H7 (cell line): ENCODE data around the gene GALNT18. TPM values are rescaled to one million over a fixed set of nuclear protein-coding genes. Genes with fewer than 3 reads are reported as not detected.

Experiments used
- DNase-seq: peaks from one replicate; pipeline ENCODE4 v3.0.0; 2012
- H3K27me3 ChIP-seq: 2 replicates; pipeline ENCODE4 v1.6.0; 2011; ENCODE audit warnings: mild to moderate bottlenecking, low read length; ENCODE audit not compliant: control insufficient read depth, insufficient read depth
- H3K36me3 ChIP-seq: replicated peaks from 2 replicates; pipeline ENCODE4 v1.5.1; 2011; ENCODE audit warnings: low read length; ENCODE audit not compliant: control insufficient read depth, insufficient read depth
- H3K4me3 ChIP-seq: 2 replicates; pipeline ENCODE4 v1.5.1; 2011; ENCODE audit warnings: low read depth, mild to moderate bottlenecking, control low read depth, low read length, moderate library complexity; ENCODE audit not compliant: insufficient read depth
- total RNA-seq: library from RNA; depleted of rRNA; stranded (reverse); fragments of >200 nt; shearing (Covaris generic); gene quantifications from 2 replicates; pipeline ENCODE4 v1.2.3, GENCODE V29; 2014

GALNT18 gene
- total RNA-seq, 1 experiment from 2014 or later = 1.9 TPM

- no peaks in the 10 kb centered on the region for H3K27me3 ChIP-seq
- no peak for DNase-seq
- H3K36me3 ChIP-seq = no peaks in the 10 kb centered on the region
- H3K4me3 ChIP-seq = no peak overlapping the region
Measured at GRCh38 chr11:11426226-11426952, 195.4 kb downstream of the GALNT18 start.

DNA sequence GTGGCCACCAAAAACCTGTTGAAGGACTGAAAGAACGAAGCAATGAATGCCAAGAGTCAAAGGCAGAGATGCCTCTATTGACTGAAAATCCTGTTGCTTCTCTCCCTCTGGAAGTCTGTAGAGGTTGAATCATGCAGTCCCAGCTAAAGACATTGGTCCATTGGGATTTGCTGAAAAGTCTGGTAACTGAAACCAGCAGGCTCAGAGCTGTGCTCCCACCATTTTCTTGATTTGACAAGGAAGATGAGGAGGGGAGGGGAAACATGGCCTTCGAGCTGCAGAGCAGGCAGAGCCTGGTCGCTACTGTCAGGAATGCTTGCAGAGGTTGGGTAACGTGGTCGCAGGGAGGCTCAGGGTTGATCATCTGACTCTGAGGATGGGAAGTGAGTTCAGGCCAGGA, 196.0 kb downstream of the GALNT18 start:
- Histone ChIP-seq H3K27me3 (no peaks in the 10 kb centered on the region), H3K36me3 (no peaks in the 10 kb centered on the region), H3K4me3 (no peak overlapping the region)
- DNase-seq = no peak

GRCh38 chr11:11424688-11425087, 197.1 kb downstream of the GALNT18 start:
- Histone ChIP-seq H3K4me3 (no peak overlapping the region), H3K36me3 (no peaks in the 10 kb centered on the region)
- no peak for DNase-seq

DNA sequence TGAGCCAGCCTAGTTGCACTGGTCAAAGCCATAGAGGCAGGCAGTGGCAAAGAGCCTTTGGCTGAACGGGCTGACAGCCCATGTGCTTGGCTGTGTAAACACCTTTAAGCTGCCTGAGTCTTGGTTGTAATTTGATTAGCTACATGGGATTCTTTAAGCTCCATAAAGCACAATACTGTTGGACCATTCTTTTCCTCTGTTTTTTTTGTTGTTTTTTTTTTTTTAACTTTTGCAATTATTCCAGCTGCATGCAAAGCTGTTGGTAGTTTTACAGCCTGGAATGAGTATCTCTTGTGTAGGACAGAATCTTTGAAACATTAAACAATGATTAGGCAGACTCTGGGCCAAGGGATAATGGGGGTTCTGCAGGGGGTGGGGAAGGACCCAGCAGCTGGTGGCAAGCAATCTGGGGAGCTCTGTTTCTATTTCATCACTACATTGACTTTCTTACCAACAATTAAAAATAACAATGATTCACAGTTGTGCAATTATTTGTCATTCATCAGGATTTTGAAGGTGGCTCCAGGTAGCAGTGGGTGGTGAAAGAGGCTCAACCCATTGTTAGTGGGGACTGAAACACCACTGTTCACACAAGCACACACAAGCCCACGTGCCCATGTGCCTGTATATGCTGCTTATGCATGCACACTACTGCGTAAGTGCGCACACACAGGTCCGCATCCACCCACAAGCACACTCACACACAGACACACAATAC, 199.2 kb downstream of the GALNT18 start:
- no peaks in the 10 kb centered on the region for H3K27me3 ChIP-seq
- no peak overlapping the region for H3K4me3 ChIP-seq
- DNase-seq = no peak
- H3K36me3 ChIP-seq = no peaks in the 10 kb centered on the region

More at GRCh38 chr11:11424688-11425087, 197.1 kb downstream of the GALNT18 start:
- no peaks in the 10 kb centered on the region for H3K27me3 ChIP-seq

GRCh38 chr11:11421509-11421908, 200.3 kb downstream of the GALNT18 start:
- peak; percentile 52 for DNase-seq
- Histone ChIP-seq H3K36me3 (no peaks in the 10 kb centered on the region), H3K4me3 (no peak overlapping the region), H3K27me3 (no peaks in the 10 kb centered on the region)

GRCh38 chr11:11420899-11421285, 200.9 kb downstream of the GALNT18 start:
- Histone ChIP-seq H3K27me3 (no peaks in the 10 kb centered on the region), H3K36me3 (no peaks in the 10 kb centered on the region), H3K4me3 (no peak overlapping the region)
- no peak for DNase-seq

DNA sequence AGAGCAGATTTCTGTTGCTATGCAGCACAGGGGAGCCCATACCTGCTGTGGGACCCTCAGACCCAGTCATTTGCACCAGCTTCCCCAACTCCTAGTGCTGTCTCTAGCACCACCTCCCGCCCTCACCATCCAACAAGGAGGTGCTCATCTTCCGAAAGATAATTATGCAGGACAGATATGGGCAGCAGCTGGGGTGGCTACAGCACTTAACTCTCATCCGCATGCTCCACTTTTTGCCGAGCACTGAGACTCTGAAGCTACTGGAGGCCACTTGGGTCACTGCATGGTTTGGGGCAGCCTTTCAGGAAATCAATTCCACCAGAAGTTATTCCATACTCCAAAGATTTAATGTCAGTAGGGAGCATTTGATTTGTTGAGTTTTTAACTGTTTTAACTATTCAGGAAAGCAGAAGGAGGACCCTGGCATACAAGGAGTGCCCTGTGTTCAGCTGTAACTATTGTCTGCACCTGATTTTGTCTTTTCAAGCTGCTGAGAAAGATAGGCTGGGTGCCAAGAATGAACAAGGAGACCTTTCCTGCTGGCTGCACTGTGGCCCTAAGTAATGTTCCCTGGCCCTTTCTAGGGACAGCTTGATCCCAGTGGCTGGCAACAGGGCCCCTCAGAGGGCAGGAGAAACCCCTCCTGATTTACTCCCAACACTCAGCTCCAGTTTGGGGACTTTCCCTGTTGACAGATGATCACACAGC, 201.5 kb downstream of the GALNT18 start:
- Histone ChIP-seq H3K36me3 (no peaks in the 10 kb centered on the region), H3K27me3 (no peaks in the 10 kb centered on the region), H3K4me3 (no peak overlapping the region)
- DNase-seq = no peak

DNA sequence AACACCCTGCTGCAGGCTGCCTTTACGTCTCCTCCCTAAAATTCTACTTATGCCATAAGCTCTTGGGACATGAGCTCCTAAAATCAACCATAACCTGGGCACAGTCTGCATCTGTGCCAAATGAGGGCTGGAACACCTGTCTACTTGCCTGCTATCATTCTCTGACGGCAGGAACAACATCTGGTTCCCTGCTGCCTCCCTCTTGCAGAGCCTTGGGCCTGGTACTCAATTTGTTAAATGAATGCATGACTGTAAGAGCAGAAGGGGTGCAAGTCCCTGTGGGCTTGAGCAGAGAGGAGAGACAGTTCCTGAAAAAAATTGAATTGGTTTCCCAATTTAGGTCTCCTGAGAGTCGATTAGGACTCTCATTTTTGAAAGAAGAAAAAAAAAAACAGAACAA, 202.1 kb downstream of the GALNT18 start:
- no peak for DNase-seq
- no peaks in the 10 kb centered on the region for H3K27me3 ChIP-seq
- no peaks in the 10 kb centered on the region for H3K36me3 ChIP-seq
- H3K4me3 ChIP-seq = no peak overlapping the region

- Histone ChIP-seq H3K27me3 (no peaks in the 10 kb centered on the region), H3K4me3 (no peak overlapping the region), H3K36me3 (no peaks in the 10 kb centered on the region)
- no peak for DNase-seq
Measured at GRCh38 chr11:11416917-11417316, 204.9 kb downstream of the GALNT18 start.

DNA sequence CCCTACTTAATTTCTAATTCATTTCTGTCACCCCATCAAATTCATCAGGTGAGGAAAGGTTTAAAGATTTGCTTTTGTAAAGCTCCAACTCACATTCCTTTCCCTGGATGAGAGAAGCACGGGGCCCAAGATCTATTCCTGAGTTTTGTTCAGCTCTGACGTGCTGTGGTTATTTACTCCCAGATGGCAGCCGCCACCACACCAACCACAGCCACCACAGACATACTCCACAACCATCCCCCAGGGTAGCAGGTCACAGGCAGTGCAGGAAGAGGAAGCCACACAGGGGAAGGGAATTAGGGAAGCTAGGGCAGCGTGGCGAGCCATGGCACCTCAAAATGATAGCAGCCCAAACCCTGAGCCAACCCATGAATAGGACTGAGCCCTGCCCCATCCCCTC, 205.3 kb downstream of the GALNT18 start:
- no peaks in the 10 kb centered on the region for H3K27me3 ChIP-seq
- no peaks in the 10 kb centered on the region for H3K36me3 ChIP-seq
- no peak overlapping the region for H3K4me3 ChIP-seq
- no peak for DNase-seq

GRCh38 chr11:11415901-11416300, 205.9 kb downstream of the GALNT18 start:
- no peaks in the 10 kb centered on the region for H3K27me3 ChIP-seq
- H3K4me3 ChIP-seq = no peak overlapping the region
- no peak for DNase-seq
- H3K36me3 ChIP-seq = no peaks in the 10 kb centered on the region

DNA sequence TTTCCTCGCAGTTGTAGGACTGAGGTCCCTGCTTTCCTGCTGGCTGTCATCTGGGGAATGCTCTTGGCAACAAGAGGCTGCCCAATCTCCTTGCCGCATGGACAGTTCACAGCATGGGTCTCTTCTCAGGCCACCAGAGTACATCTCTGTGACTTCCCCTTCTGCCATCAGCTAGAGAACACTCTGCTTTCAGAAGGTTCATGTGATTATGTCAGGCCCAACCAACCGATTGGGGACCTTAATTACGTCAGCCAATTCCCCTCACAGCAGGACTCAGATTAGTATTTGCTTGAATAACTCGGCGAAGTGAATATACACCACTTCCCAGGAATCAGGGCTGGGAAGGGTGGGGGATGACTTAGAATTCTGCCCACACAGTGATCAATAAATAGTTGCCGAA, 206.8 kb downstream of the GALNT18 start:
- H3K36me3 ChIP-seq = no peaks in the 10 kb centered on the region
- H3K4me3 ChIP-seq = no peak overlapping the region
- H3K27me3 ChIP-seq = no peaks in the 10 kb centered on the region
- no peak for DNase-seq

DNA sequence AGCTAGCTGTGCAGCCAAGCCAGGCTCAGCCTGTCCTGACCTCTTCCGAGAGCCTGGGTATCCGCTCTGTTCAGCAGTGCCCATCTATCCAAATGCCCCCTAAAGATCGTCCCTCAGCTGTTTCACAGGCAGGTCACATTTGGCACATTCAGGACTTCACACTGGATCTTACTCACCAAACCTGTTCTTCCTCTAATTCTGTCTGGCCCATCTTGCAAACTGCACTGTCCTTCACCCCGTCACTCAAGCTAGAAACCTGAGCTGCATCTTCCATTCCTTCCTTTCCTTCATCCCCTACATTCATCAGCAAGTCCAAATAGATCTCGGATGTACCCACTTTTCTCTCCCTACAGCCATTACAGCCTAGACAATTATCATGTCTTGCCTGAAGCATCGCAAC, 208.0 kb downstream of the GALNT18 start:
- Histone ChIP-seq H3K27me3 (no peaks in the 10 kb centered on the region), H3K36me3 (no peaks in the 10 kb centered on the region), H3K4me3 (no peak overlapping the region)
- DNase-seq = no peak

DNA sequence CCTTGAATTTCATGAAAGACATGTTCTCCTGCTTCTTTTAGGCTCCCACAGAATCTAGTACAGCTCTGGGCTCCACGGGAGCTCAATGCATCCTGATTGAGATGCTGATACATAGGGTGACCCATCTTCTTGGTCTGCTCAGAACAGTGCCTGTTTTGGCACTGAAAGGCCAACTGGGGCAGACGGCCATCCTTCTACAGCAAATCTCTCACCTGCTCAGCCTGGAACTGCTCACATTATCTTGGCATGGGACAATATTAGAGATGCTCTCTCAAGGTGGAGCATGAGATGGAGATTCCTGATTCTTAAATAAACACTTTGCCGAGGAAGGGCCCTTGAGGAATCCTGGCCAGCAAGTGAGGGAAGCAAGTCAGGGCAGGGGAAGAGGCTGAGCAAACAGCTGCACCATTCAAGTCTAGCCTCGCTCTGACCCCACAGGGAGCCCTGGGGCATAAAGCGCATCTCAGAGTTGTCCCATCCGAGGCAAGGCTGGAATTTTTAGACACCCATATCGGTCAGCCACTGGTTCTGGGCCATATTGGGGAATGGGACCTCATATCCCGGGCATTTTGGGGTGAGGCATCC, 210.3 kb downstream of the GALNT18 start:
- Histone ChIP-seq H3K27me3 (no peaks in the 10 kb centered on the region), H3K4me3 (no peak overlapping the region), H3K36me3 (no peaks in the 10 kb centered on the region)
- DNase-seq = no peak

GRCh38 chr11:11409901-11410300, 211.9 kb downstream of the GALNT18 start:
- Histone ChIP-seq H3K4me3 (no peak overlapping the region), H3K27me3 (no peaks in the 10 kb centered on the region), H3K36me3 (no peaks in the 10 kb centered on the region)
- no peak for DNase-seq
